Measurements from ENCODE around the gene PTPRA. TPM values are rescaled to one million over a fixed set of nuclear protein-coding genes. Genes with fewer than 3 reads are reported as not detected.

The PTPRA gene
- total and polyA plus RNA-seq, 9 of the 15 experiments (the other 6 are each of a cell fraction or from before 2014, with no cell fraction given) = 3.4 to 80.5 (median 28.0) TPM

DNA sequence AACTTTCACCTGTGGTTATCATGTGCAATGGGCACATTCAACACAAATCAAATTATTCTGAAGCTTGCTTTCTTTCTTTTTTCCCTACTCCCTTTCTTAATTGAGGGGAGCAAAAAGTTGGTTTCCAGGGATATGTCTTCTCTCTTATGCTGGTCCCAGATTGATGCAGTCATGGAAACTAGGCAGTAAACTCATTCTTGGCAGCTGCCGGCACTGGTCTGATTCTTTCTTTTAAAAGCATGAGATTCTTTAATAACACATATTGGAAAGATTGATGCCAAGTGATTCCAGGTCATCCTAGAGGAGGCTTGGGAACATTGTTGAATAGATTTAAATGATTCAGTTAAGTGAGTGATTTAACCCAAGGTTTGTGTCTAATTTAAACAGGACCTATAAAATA is 29.0 kb downstream of the PTPRA start:
- CTCF ChIA-PET (ENCODE audit: low intra/inter-chr PET ratio) = no interaction called here
- FAIRE-seq = no peak
- in situ Hi-C loops (cut with MboI) = no loop called here

DNA sequence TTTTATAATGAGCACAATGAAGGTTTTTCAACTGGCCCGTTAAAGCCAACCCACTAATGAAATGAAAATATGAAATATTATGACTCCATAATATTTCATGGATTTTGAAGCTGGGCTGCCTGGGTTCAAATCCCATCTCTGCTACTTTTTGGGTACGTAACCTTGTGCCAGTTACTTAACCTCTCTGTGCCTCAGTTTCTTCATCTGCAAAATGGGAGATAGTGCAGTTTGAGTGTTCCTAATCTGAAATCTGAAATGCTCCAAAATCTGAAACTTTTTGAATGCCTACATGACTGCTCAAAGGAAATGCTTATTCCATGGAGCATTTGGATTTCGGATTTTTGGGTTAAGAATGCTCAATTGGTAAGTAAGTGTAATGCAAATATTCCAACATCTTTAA is 29.5 kb downstream of the PTPRA start:
- ATAC-seq = no peak
- no peak for FAIRE-seq
- Histone ChIP-seq H3K9me3 (replicated peaks; ENCODE audit: control insufficient read depth, insufficient read depth, low read depth, low read length) (no peaks in the 10 kb centered on the region; the same call in 1 of the 2 replicates), H3K36me3 (ENCODE audit: control insufficient read depth, insufficient read depth, low read length) (no peaks in the 10 kb centered on the region), H3K27ac (ENCODE audit: extremely low read depth, low read depth, low read length) (no peak overlapping the region), H3K9me1 (ENCODE audit: control insufficient read depth, insufficient read depth, low read length) (no peaks in the 10 kb centered on the region), H3K9ac (ENCODE audit: insufficient read depth in 1 of 2, low read depth in 2 of 2, low read length in 2 of 2) (no peak overlapping the region), H4K20me1 (replicated peaks; ENCODE audit: control insufficient read depth, insufficient read depth, low read length) (no peaks in the 10 kb centered on the region), H3K4me1 (replicated peaks in 1 of 2; ENCODE audit: control insufficient read depth in 2 of 2, insufficient read depth in 2 of 2, low read length in 2 of 2) (no peaks in the 10 kb centered on the region; a peak in 1 of 5 replicates), H3K4me3 (no peak overlapping the region), H2AFZ (ENCODE audit: low read depth, low read length) (no peak overlapping the region), H3K27me3 (ENCODE audit: control insufficient read depth in 2 of 2, insufficient read depth in 2 of 2, low read length in 2 of 2) (no peaks in the 10 kb centered on the region), H3K4me2 (ENCODE audit: insufficient read depth, low read length) (no peak overlapping the region), H3K79me2 (ENCODE audit: control insufficient read depth, insufficient read depth, low read length) (peaks cover 49% of the 10 kb centered on the region)
- in situ Hi-C loops (cut with MboI) (no loop called here), intact Hi-C loops (cut with micrococcal nuclease) (no loop called here)
- DNase-seq (ENCODE audit: extremely low read depth in 1 of 4, low spot score in 3 of 4) = no peak
- BruUV-seq (replicated peaks) = no TSS peak
- CTCF ChIA-PET (ENCODE audit: low intra/inter-chr PET ratio) = no interaction called here
- TF ChIP-seq MEIS2 (IDR thresholded peaks at IDR 0.05; ENCODE audit: partially characterized antibody) (no peak), RBM25 (IDR thresholded peaks at IDR 0.05; ENCODE audit: low read depth, low read length, severe bottlenecking) (peak; percentile 69)
- TF ChIP-seq, protein P1, sequence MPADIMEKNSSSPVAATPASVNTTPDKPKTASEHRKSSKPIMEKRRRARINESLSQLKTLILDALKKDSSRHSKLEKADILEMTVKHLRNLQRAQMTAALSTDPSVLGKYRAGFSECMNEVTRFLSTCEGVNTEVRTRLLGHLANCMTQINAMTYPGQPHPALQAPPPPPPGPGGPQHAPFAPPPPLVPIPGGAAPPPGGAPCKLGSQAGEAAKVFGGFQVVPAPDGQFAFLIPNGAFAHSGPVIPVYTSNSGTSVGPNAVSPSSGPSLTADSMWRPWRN (IDR thresholded peaks at IDR 0.05; ENCODE audit: low read depth) = no peak
- WGBS (ENCODE audit: insufficient coverage, low coverage, missing lambda C conversion rate) = 95% methylated on average over 3 of the region's 3 CpGs
- POLR2A ChIA-PET = no interaction called here

More for the DNA sequence above, 29.0 kb downstream of the PTPRA start:
- Histone ChIP-seq H3K4me2 (ENCODE audit: insufficient read depth, low read length) (no peak overlapping the region), H3K9me3 (replicated peaks; ENCODE audit: control insufficient read depth, insufficient read depth, low read depth, low read length) (no peaks in the 10 kb centered on the region; the same call in 1 of the 2 replicates), H3K27ac (ENCODE audit: extremely low read depth, low read depth, low read length) (no peak overlapping the region), H3K4me3 (no peak overlapping the region), H3K27me3 (ENCODE audit: control insufficient read depth in 2 of 2, insufficient read depth in 2 of 2, low read length in 2 of 2) (no peaks in the 10 kb centered on the region), H2AFZ (ENCODE audit: low read depth, low read length) (no peak overlapping the region), H3K9ac (ENCODE audit: insufficient read depth in 1 of 2, low read depth in 2 of 2, low read length in 2 of 2) (no peak overlapping the region), H3K36me3 (ENCODE audit: control insufficient read depth, insufficient read depth, low read length) (no peaks in the 10 kb centered on the region), H3K79me2 (ENCODE audit: control insufficient read depth, insufficient read depth, low read length) (peaks cover 53% of the 10 kb centered on the region), H3K9me1 (ENCODE audit: control insufficient read depth, insufficient read depth, low read length) (no peaks in the 10 kb centered on the region), H3K4me1 (replicated peaks in 1 of 2; ENCODE audit: control insufficient read depth in 2 of 2, insufficient read depth in 2 of 2, low read length in 2 of 2) (no peaks in the 10 kb centered on the region; a peak in 1 of 5 replicates), H4K20me1 (replicated peaks; ENCODE audit: control insufficient read depth, insufficient read depth, low read length) (no peaks in the 10 kb centered on the region)
- no TSS peak for BruUV-seq (replicated peaks)
- POLR2A ChIA-PET = interaction anchor here (1.5 kb wide), 1 partner anchor 14 kb away, joined by 4 read pairs; no protein-coding TSS in a partner anchor
- intact Hi-C loops (cut with micrococcal nuclease) = no loop called here
- no peak for TF ChIP-seq CEBPG (CRISPR knock-in tag; IDR thresholded peaks at IDR 0.05)
- TF ChIP-seq CEBPG (tag; conservative IDR thresholded peaks at IDR 0.05 in 1 of 2, IDR thresholded peaks at IDR 0.05 in 1 of 2) = 0 out of 4 replicates have a peak, but pooled peaks of 1 of the 2 experiments have one; percentile 21
- TF ChIP-seq KAT7 (CRISPR knock-in tag; IDR thresholded peaks at IDR 0.05; ENCODE audit: borderline replicate concordance) = no peak
- no peak for TF ChIP-seq ZNF644 (tag; IDR thresholded peaks at IDR 0.05; ENCODE audit: low read depth)
- no peak for ATAC-seq
- no peak for DNase-seq (ENCODE audit: extremely low read depth in 1 of 4, low spot score in 3 of 4)
- WGBS (ENCODE audit: insufficient coverage, low coverage, missing lambda C conversion rate) = 100% methylated on average over 1 of the region's 1 CpG

All from K562 (cell line).